HG03442 (cell line): Measurements from ENCODE around the gene HOXA10.

Experiments used
- ATAC-seq: cut with Tn5 transposase; IDR thresholded peaks from one replicate; pipeline ENCODE4 v1.9.1; 2021; ENCODE audit warnings: mild to moderate bottlenecking, moderate library complexity; ENCODE audit not compliant: unreplicated experiment

Gene HOXA10

GRCh38 chr7:27173956-27174873, at the start of gene HOXA10:
Gene HOXA10, minus strand, starts transcription at chr7:27174320. Its CDS starts 14 bp downstream, at chr7:27174306.
- no peak for ATAC-seq

GRCh38 chr7:27221201-27221797, 47.2 kb upstream of the HOXA10 start:
- no peak for ATAC-seq

- ATAC-seq, result no peak
Observed at GRCh38 chr7:27220440-27220955, 46.4 kb upstream of the HOXA10 start.

- ATAC-seq, result no peak
Observed at GRCh38 chr7:27219821-27220220, 45.7 kb upstream of the HOXA10 start.

- ATAC-seq, result no peak
Observed at GRCh38 chr7:27217951-27218350, 43.8 kb upstream of the HOXA10 start.

GRCh38 chr7:27215356-27215755, 41.2 kb upstream of the HOXA10 start:
- ATAC-seq, result no peak

- no peak for ATAC-seq
Observed at GRCh38 chr7:27214239-27214950, 40.3 kb upstream of the HOXA10 start.

- ATAC-seq, result no peak
Observed at GRCh38 chr7:27213433-27214238, 39.5 kb upstream of the HOXA10 start.

GRCh38 chr7:27212497-27213432, 38.6 kb upstream of the HOXA10 start:
- ATAC-seq, result no peak

GRCh38 chr7:27211764-27212204, 37.7 kb upstream of the HOXA10 start:
- ATAC-seq, result no peak

GRCh38 chr7:27211084-27211446, 36.9 kb upstream of the HOXA10 start:
- ATAC-seq, result no peak

GRCh38 chr7:27210441-27211083, 36.4 kb upstream of the HOXA10 start:
- ATAC-seq, result no peak

- no peak for ATAC-seq
Observed at GRCh38 chr7:27209933-27210440, 35.9 kb upstream of the HOXA10 start.

GRCh38 chr7:27208998-27209397, 34.9 kb upstream of the HOXA10 start:
- no peak for ATAC-seq

- ATAC-seq, result no peak
Observed at GRCh38 chr7:27207348-27207985, 33.3 kb upstream of the HOXA10 start.

GRCh38 chr7:27205325-27206280, 31.5 kb upstream of the HOXA10 start:
- no peak for ATAC-seq

- no peak for ATAC-seq
Observed at GRCh38 chr7:27204851-27205322, 30.8 kb upstream of the HOXA10 start.
